ENCODE results near the gene KDM1A. TPM values are rescaled to one million over a fixed set of nuclear protein-coding genes. Genes with fewer than 3 reads are reported as not detected.

The KDM1A gene
- total and polyA plus RNA-seq, 2 donors (not counting 3 experiments of a cell fraction or from before 2014, with no cell fraction given) = 105 to 111 TPM

DNA sequence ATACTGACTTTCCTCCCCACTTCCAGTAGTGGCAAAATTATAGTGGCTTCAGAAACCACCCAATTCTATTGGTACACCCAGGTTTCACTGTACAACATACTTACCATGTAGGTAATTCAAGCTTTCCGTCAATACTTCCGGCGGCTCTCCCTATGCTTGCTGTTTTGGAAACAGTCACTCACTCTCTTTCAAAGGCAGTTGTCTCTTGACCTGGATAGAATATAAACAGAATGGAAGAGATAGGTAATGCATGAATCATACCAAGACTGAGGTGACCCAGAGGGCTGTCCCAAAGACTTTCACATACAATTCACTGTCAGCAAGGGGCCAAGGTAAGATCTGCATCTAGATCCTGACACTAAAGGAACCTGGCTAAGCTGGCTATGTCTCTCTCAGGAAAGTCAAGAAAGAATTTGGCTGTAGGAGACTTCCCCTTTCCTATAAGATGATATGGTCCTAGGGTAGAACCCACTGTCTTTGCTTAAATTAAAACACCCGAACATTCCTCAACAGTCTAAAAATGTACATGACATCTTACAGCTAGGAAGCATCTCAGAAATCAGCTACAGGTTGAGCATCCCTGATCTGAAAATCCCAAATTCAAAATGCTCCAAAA, 89.8 kb downstream of the KDM1A start:
- Histone ChIP-seq H3K36me3 (ENCODE audit: control insufficient read depth in 2 of 2, extremely low read depth in 1 of 2, insufficient read depth in 2 of 2, low read length in 2 of 2) (peaks cover 10 to 16% of the 10 kb centered on the region in 2 experiments), H2AFZ (ENCODE audit: low read depth, low read length) (no peak overlapping the region), H3K9ac (replicated peaks; ENCODE audit: extremely low read depth, insufficient read depth, low read length) (no peak overlapping the region), H3K4me1 (ENCODE audit: control insufficient read depth, extremely low read depth, insufficient read depth, low read length) (peaks cover 27% of the 10 kb centered on the region), H3K27me3 (ENCODE audit: control insufficient read depth in 2 of 2, insufficient read depth in 2 of 2, low read length in 2 of 2) (no peaks in the 10 kb centered on the region), H3K4me2 (ENCODE audit: insufficient read depth, low read length) (no peak overlapping the region), H3K79me2 (ENCODE audit: control insufficient read depth, insufficient read depth, low read length) (peaks cover 86% of the 10 kb centered on the region), H4K20me1 (replicated peaks; ENCODE audit: control insufficient read depth, extremely low read depth, insufficient read depth, low read length) (no peaks in the 10 kb centered on the region), H3K27ac (ENCODE audit: insufficient read depth, low read depth, low read length) (no peak overlapping the region), H3K9me3 (replicated peaks; ENCODE audit: control insufficient read depth, insufficient read depth, low read length) (no peaks in the 10 kb centered on the region), H3K4me3 (replicated peaks in 1 of 3; ENCODE audit: insufficient read depth in 1 of 3, low read depth in 1 of 3, low read length in 3 of 3) (no peak overlapping the region), H3K9me1 (replicated peaks; ENCODE audit: control insufficient read depth, extremely low read depth, insufficient read depth, low read length) (no peaks in the 10 kb centered on the region)
- TF ChIP-seq POLR2A (IDR thresholded peaks at IDR 0.05; ENCODE audit: low read depth, low read length) (no peak), MYC (IDR thresholded peaks at IDR 0.05; ENCODE audit: low read depth, low read length) (no peak), POLR2AphosphoS5 (IDR thresholded peaks at IDR 0.05; ENCODE audit: insufficient read depth, low read depth, low read length) (no peak), JUN (IDR thresholded peaks at IDR 0.05; ENCODE audit: borderline replicate concordance, insufficient read depth, insufficient read length, low read depth) (no peak), FOS (IDR thresholded peaks at IDR 0.05; ENCODE audit: borderline replicate concordance, insufficient read depth, low read length) (no peak), EZH2 (IDR thresholded peaks at IDR 0.05; ENCODE audit: borderline replicate concordance, low read depth, low read length, severe bottlenecking) (no peak), GATA2 (IDR thresholded peaks at IDR 0.05; ENCODE audit: insufficient read depth, insufficient read length, low read depth, low read length) (no peak)
- TF ChIP-seq, protein P1, sequence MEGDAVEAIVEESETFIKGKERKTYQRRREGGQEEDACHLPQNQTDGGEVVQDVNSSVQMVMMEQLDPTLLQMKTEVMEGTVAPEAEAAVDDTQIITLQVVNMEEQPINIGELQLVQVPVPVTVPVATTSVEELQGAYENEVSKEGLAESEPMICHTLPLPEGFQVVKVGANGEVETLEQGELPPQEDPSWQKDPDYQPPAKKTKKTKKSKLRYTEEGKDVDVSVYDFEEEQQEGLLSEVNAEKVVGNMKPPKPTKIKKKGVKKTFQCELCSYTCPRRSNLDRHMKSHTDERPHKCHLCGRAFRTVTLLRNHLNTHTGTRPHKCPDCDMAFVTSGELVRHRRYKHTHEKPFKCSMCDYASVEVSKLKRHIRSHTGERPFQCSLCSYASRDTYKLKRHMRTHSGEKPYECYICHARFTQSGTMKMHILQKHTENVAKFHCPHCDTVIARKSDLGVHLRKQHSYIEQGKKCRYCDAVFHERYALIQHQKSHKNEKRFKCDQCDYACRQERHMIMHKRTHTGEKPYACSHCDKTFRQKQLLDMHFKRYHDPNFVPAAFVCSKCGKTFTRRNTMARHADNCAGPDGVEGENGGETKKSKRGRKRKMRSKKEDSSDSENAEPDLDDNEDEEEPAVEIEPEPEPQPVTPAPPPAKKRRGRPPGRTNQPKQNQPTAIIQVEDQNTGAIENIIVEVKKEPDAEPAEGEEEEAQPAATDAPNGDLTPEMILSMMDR (IDR thresholded peaks at IDR 0.05; ENCODE audit: extremely low read depth in 1 of 2, insufficient read depth in 1 of 2, low read depth in 1 of 2, low read length in 2 of 2) = no peak
- TF ChIP-seq, protein P2, sequence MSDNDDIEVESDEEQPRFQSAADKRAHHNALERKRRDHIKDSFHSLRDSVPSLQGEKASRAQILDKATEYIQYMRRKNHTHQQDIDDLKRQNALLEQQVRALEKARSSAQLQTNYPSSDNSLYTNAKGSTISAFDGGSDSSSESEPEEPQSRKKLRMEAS (IDR thresholded peaks at IDR 0.05; ENCODE audit: insufficient read depth, insufficient read length) = no peak
- ChIA-PET CTCF (interaction anchor here (0.8 to 7.2 kb wide), 4 partner anchors 9 to 75 kb away, joined by 3 to 36 read pairs (median 10); no protein-coding TSS in a partner anchor), POLR2A (interaction anchor here (1.8 kb wide), 1 partner anchor 58 kb away, joined by 6 read pairs; no protein-coding TSS in a partner anchor)
- no TSS peak for BruUV-seq (replicated peaks)
- FAIRE-seq (no peak), DNase-seq (ENCODE audit: low read depth, low spot score) (no peak)
- dilution Hi-C loops (cut with MboI; ENCODE audit: extremely low pct_ligation_motif_present, low sequenced_read_pairs) (no loop called here), intact Hi-C loops (cut with micrococcal nuclease) (no loop called here)
